Gastroesophageal sphincter (tissue), 4 donors: ENCODE results near the gene DYRK2. TPM values are rescaled to one million over a fixed set of nuclear protein-coding genes. Genes with fewer than 3 reads are reported as not detected.

Experiments
- ATAC-seq: fragments of 150-250 bp; one replicate; pipeline ENCODE4 v1.9.1; 2016; ENCODE audit warnings: mild to moderate bottlenecking, moderate library complexity
- H3K27ac ChIP-seq, 4 donors: fragments of 200-600 bp; sonication (generic) in 3 of 4; 1 replicate in 3 of 4; 2 replicates in 1 of 4; pipeline ENCODE4 v1.5.1; 2016 to 2019
- H3K27me3 ChIP-seq: fragments of 200-600 bp; sonication (generic); one replicate; pipeline ENCODE4 v1.5.1; 2019
- H3K36me3 ChIP-seq, 2 donors: fragments of 200-600 bp; sonication (generic); one replicate each; pipeline ENCODE4 v1.5.1; 2019; ENCODE audit warnings: control low read depth in 1 of 2
- H3K4me1 ChIP-seq, 3 donors: fragments of 200-600 bp; sonication (generic); 1 replicate in 2 of 3; 2 replicates in 1 of 3; pipeline ENCODE4 v1.5.1; 2016 to 2019; ENCODE audit warnings: control low read depth in 2 of 3
- H3K4me3 ChIP-seq, 2 donors: fragments of 200-600 bp; sonication (generic); one replicate each; pipeline ENCODE4 v1.5.1; 2019; ENCODE audit warnings: mild to moderate bottlenecking in 1 of 2, moderate library complexity in 1 of 2
- H3K9me3 ChIP-seq, 3 donors: fragments of 200-600 bp; sonication (generic); one replicate each; pipeline ENCODE4 v1.5.1; 2017 to 2019; ENCODE audit warnings: control low read depth in 2 of 3
- EP300 ChIP-seq: sonication (generic); formaldehyde crosslinking; IDR thresholded peaks from one replicate; pipeline ENCODE4 v1.6.1; 2017; ENCODE audit warnings: antibody characterized with exemption, mild to moderate bottlenecking
- POLR2A ChIP-seq, 2 donors: fragments of 450-650 bp; IDR thresholded peaks; one replicate each; pipeline ENCODE4 v1.6.1; 2017; ENCODE audit warnings: antibody characterized with exemption in 2 of 2, mild to moderate bottlenecking in 2 of 2, moderate library complexity in 1 of 2
- POLR2AphosphoS5 ChIP-seq: sonication (generic); formaldehyde crosslinking; IDR thresholded peaks from one replicate; pipeline ENCODE4 v1.6.1; 2017; ENCODE audit warnings: antibody characterized with exemption
- WGBS, 2 donors: methylation state at CpG; one replicate each; pipeline ENCODE4 v1.1.5; 2018; ENCODE audit warnings: low coverage in 1 of 2; 5-methylcytosine and 5-hydroxymethylcytosine counted together
- total RNA-seq, 4 donors: library from RNA; depleted of rRNA; stranded (reverse); fragments of >200 nt; gene quantifications; one replicate each; pipeline ENCODE4 v1.1.0, GENCODE V29; 2016
- TF ChIP-seq, protein P1 (sequence below), 4 experiments: fragments of 200-600 bp in 2 of 4; fragments of 450-650 bp in 2 of 4; sonication (generic) in 1 of 4; IDR thresholded peaks; one replicate each; pipeline ENCODE4 v1.5.1; 2017 to 2019; ENCODE audit warnings: antibody characterized with exemption in 4 of 4, mild to moderate bottlenecking in 2 of 4, moderate library complexity in 2 of 4

Gene DYRK2
- total RNA-seq, 4 donors from 2014 or later, result 24.0 to 58.2 (median 32.2) TPM

DNA sequence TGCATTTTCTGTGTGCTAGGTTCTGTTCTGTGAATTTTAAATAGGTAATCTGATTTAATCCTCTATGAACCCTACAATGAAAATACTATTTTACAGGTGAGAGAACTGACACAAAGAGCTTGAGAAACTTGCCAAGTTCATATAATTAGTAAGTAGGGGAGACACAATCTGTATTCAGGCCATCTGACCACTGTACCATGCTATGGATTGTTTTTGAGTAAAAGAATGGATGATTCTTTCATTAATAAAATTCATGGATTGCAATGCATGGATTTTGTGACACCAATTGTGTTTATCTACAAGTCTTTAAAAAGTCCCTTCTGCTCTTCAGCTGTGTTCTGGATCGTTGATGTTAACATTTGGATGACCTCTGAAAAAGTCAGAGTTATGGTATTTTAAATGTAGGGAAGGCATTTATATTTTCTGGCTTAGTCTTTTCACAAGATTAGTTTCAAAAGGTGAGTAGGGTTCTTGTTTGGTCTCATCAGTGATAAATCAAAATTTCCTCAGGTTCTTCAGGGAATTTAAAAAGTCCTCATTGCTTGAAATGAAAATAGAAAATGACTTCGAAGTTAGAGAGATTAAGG lies 15.4 kb upstream of the DYRK2 start:
- Histone ChIP-seq H3K4me1 (peaks cover 0 to 9% (median 4%) of the 10 kb centered on the region in 3 donors), H3K27me3 (no peaks in the 10 kb centered on the region), H3K27ac (no peak overlapping the region), H3K4me3 (no peak overlapping the region), H3K36me3 (no peaks in the 10 kb centered on the region), H3K9me3 (no peaks in the 10 kb centered on the region)
- WGBS, 2 donors, result 39 to 40% methylated on average over 2 of the region's 2 CpGs
- no peak for ATAC-seq
- no peak for TF ChIP-seq POLR2A (IDR thresholded peaks at IDR 0.05)
- TF ChIP-seq POLR2AphosphoS5, result no peak
- TF ChIP-seq, protein P1, sequence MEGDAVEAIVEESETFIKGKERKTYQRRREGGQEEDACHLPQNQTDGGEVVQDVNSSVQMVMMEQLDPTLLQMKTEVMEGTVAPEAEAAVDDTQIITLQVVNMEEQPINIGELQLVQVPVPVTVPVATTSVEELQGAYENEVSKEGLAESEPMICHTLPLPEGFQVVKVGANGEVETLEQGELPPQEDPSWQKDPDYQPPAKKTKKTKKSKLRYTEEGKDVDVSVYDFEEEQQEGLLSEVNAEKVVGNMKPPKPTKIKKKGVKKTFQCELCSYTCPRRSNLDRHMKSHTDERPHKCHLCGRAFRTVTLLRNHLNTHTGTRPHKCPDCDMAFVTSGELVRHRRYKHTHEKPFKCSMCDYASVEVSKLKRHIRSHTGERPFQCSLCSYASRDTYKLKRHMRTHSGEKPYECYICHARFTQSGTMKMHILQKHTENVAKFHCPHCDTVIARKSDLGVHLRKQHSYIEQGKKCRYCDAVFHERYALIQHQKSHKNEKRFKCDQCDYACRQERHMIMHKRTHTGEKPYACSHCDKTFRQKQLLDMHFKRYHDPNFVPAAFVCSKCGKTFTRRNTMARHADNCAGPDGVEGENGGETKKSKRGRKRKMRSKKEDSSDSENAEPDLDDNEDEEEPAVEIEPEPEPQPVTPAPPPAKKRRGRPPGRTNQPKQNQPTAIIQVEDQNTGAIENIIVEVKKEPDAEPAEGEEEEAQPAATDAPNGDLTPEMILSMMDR (IDR thresholded peaks at IDR 0.05), result no peak
- no peak for TF ChIP-seq EP300

DNA sequence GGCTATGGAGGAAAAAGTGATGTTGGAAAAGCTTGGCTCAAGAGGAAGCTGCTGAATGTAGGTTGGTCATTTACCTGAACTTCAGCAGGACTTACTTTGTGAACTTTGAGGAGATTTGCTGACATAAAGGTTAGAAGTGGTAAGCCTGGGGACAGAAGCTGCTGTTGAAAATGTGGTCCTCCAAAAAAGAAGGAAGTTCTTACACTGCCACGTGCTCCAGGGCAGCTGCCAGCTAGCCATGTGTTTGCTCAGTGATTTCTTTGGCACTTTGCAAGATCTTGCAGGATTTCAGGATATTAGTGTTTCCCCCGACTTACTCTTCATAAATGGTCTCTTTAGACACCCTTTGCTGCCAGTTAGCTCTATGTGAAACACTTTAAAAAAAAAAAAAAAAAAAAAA lies 14.8 kb upstream of the DYRK2 start:
- no peak for ATAC-seq

DNA sequence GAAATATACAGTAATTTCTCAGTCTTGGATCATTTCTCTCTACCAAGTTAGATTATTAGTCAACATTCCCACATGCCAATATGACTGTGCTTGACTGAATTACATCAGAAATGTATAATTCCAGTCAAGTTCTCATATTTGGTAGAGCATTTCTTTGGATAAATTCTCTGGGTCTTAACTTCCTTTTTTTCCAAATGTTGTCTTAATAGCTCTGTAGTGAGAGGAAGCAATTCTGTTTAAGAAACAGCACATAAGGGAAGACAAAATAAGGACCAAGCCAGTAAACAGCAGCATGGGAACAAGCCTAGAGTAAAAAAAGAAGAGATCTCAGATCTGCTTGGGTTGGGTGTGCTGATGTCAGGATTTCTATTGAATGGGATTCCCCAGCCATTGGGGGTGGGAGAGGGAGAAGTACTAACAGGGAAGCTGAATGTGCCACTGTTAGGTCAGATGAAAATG lies 14.2 kb upstream of the DYRK2 start:
- no peak overlapping the region for H3K4me3 ChIP-seq
- no peak for ATAC-seq
- H3K27me3 ChIP-seq, result no peaks in the 10 kb centered on the region
- TF ChIP-seq, protein P1 (IDR thresholded peaks at IDR 0.05), result no peak
- no peak for TF ChIP-seq POLR2A (IDR thresholded peaks at IDR 0.05)
- no peak for TF ChIP-seq POLR2AphosphoS5
- no peak for TF ChIP-seq EP300
- peaks cover 0 to 9% (median 4%) of the 10 kb centered on the region in 3 donors for H3K4me1 ChIP-seq
- H3K27ac ChIP-seq, result no peak overlapping the region
- no peaks in the 10 kb centered on the region for H3K36me3 ChIP-seq
- no peaks in the 10 kb centered on the region for H3K9me3 ChIP-seq

More for the DNA sequence above, 14.8 kb upstream of the DYRK2 start:
- WGBS, 2 donors, result 38% methylated on average over 2 of the region's 2 CpGs; no CpG with 5 or more reads in 1 of the 2 donors
- no peak overlapping the region for H3K27ac ChIP-seq
- peaks cover 0 to 9% (median 4%) of the 10 kb centered on the region in 3 donors for H3K4me1 ChIP-seq
- no peaks in the 10 kb centered on the region for H3K36me3 ChIP-seq
- H3K4me3 ChIP-seq, result no peak overlapping the region
- TF ChIP-seq POLR2AphosphoS5 (no peak), POLR2A (IDR thresholded peaks at IDR 0.05) (no peak), EP300 (no peak)
- TF ChIP-seq, protein P1 (IDR thresholded peaks at IDR 0.05), result no peak
- no peaks in the 10 kb centered on the region for H3K27me3 ChIP-seq
- no peaks in the 10 kb centered on the region for H3K9me3 ChIP-seq

DNA sequence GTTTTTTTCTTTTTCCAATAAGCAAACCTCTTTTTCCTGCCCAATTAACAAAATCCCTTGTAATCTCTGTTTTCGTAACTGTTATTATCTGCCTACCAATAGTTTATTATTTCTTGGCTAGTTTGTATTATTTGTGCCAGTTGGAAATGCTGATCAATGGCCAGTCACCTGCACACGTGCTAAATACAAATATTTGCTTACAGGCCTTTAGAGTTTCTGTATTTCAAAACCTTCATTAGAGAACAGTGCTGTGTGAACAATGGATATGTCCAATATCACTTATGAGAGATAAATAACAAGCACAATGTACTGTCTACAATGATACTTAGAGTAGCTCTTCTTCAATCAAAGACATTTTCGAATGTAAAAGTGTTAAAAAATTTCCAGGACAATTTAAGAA lies 10.8 kb upstream of the DYRK2 start:
- Histone ChIP-seq H3K9me3 (no peaks in the 10 kb centered on the region), H3K27me3 (no peaks in the 10 kb centered on the region), H3K27ac (no peak overlapping the region), H3K36me3 (no peaks in the 10 kb centered on the region), H3K4me1 (no peaks in the 10 kb centered on the region), H3K4me3 (no peak overlapping the region)
- WGBS, 2 donors, result 86 to 87% methylated on average over 3 of the region's 3 CpGs
- TF ChIP-seq EP300 (no peak), POLR2A (IDR thresholded peaks at IDR 0.05) (no peak), POLR2AphosphoS5 (no peak)
- TF ChIP-seq, protein P1 (IDR thresholded peaks at IDR 0.05), result no peak
- ATAC-seq, result no peak

DNA sequence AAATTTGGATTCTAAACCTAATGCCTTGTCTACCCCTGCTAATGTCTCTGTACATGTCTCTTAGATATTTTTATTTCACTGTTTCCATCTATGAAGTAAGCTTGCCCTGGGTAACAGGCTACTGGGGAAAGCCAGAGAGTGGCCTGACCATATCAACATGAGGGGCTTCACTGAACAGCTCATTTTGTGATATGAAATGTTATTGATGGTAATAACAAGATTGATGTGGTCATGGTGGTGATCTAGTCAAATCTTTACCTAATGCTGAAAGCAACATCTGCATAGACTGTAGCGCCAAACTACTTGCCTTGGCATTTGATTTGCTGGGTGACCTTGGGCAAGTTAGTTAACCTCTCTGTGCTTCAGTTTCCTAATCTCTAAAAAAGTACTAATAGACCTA lies 9.9 kb upstream of the DYRK2 start:
- ATAC-seq, result no peak
- no peak for TF ChIP-seq EP300
- TF ChIP-seq POLR2AphosphoS5, result no peak
- TF ChIP-seq, protein P1 (IDR thresholded peaks at IDR 0.05), result no peak
- no peak for TF ChIP-seq POLR2A (IDR thresholded peaks at IDR 0.05)
- WGBS, 2 donors, result 82% methylated on average over 1 of the region's 1 CpG; no CpG with 5 or more reads in 1 of the 2 donors
- no peaks in the 10 kb centered on the region for H3K9me3 ChIP-seq
- H3K27ac ChIP-seq, result no peak overlapping the region
- no peak overlapping the region for H3K4me3 ChIP-seq
- H3K36me3 ChIP-seq, result no peaks in the 10 kb centered on the region
- no peaks in the 10 kb centered on the region for H3K27me3 ChIP-seq
- no peaks in the 10 kb centered on the region for H3K4me1 ChIP-seq
